ENCODE data around the gene VWA1.
A peak's percentile ranks its signal among the peaks of the same experiment; 100 is the strongest.

VWA1 gene

GRCh38 chr1:1422465-1423244 lies 12.8 kb upstream of the VWA1 start:
- no peak overlapping the region for H3K9ac ChIP-seq (ENCODE audit: insufficient read length, low read depth)
- H3K27me3 ChIP-seq (ENCODE audit: insufficient read depth, insufficient read length) = no peaks in the 10 kb centered on the region
- no peak for DNase-seq (ENCODE audit: low read depth, low spot score)
- peaks cover 26% of the 10 kb centered on the region for H3K4me1 ChIP-seq (ENCODE audit: insufficient read depth, insufficient read length)
- TF ChIP-seq SUZ12 (IDR thresholded peaks at IDR 0.05; ENCODE audit: extremely low read depth, insufficient read depth, insufficient read length) = no peak
- no peak for TF ChIP-seq ZNF274 (IDR thresholded peaks at IDR 0.05; ENCODE audit: low read depth, low read length)
- no peak for TF ChIP-seq YY1 (IDR thresholded peaks at IDR 0.05; ENCODE audit: insufficient read depth, insufficient read length)
- H3K36me3 ChIP-seq (ENCODE audit: insufficient read depth, insufficient read length, low read length) = no peaks in the 10 kb centered on the region
- no peak overlapping the region for H3K4me3 ChIP-seq (ENCODE audit: insufficient read length, low read depth)
- no peaks in the 10 kb centered on the region for H3K9me3 ChIP-seq (ENCODE audit: insufficient read depth, low read length)

DNA sequence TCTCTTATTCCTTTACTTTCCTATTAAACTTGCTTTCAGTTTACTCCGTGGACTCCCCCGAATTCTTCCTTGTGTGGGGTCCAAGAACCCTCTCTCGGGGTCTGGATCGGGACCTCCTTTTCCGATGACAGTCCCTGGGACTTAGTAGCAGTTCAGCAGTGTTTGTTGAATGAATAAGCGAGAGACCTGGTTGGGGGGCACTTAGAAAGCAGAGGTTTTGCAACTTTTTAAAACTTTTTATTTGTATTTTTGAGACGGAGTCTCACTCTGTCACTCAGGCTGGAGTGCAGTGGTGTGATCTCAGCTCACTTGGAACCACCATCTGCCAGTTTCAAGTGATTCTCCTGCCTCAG lies 12.3 kb upstream of the VWA1 start:
- TF ChIP-seq ZNF274 (IDR thresholded peaks at IDR 0.05; ENCODE audit: low read depth, low read length) = no peak
- no peak for TF ChIP-seq SUZ12 (IDR thresholded peaks at IDR 0.05; ENCODE audit: extremely low read depth, insufficient read depth, insufficient read length)
- TF ChIP-seq YY1 (IDR thresholded peaks at IDR 0.05; ENCODE audit: insufficient read depth, insufficient read length) = no peak
- Histone ChIP-seq H3K9ac (ENCODE audit: insufficient read length, low read depth) (no peak overlapping the region), H3K9me3 (ENCODE audit: insufficient read depth, low read length) (no peaks in the 10 kb centered on the region), H3K4me1 (ENCODE audit: insufficient read depth, insufficient read length) (peaks cover 26% of the 10 kb centered on the region), H3K27me3 (ENCODE audit: insufficient read depth, insufficient read length) (no peaks in the 10 kb centered on the region), H3K36me3 (ENCODE audit: insufficient read depth, insufficient read length, low read length) (no peaks in the 10 kb centered on the region), H3K4me3 (ENCODE audit: insufficient read length, low read depth) (no peak overlapping the region)
- DNase-seq (ENCODE audit: low read depth, low spot score) = no peak

GRCh38 chr1:1424707-1425106 lies 10.8 kb upstream of the VWA1 start:
- Histone ChIP-seq H3K27me3 (ENCODE audit: insufficient read depth, insufficient read length) (no peaks in the 10 kb centered on the region), H3K4me1 (ENCODE audit: insufficient read depth, insufficient read length) (peaks cover 17% of the 10 kb centered on the region), H3K9me3 (ENCODE audit: insufficient read depth, low read length) (no peaks in the 10 kb centered on the region), H3K36me3 (ENCODE audit: insufficient read depth, insufficient read length, low read length) (no peaks in the 10 kb centered on the region), H3K4me3 (ENCODE audit: insufficient read length, low read depth) (no peak overlapping the region), H3K9ac (ENCODE audit: insufficient read length, low read depth) (no peak overlapping the region)
- DNase-seq (ENCODE audit: low read depth, low spot score) = no peak
- TF ChIP-seq SUZ12 (IDR thresholded peaks at IDR 0.05; ENCODE audit: extremely low read depth, insufficient read depth, insufficient read length) (no peak), ZNF274 (IDR thresholded peaks at IDR 0.05; ENCODE audit: low read depth, low read length) (no peak), YY1 (IDR thresholded peaks at IDR 0.05; ENCODE audit: insufficient read depth, insufficient read length) (no peak)

- DNase-seq (ENCODE audit: low read depth, low spot score) = no peak
- TF ChIP-seq YY1 (IDR thresholded peaks at IDR 0.05; ENCODE audit: insufficient read depth, insufficient read length) (no peak), ZNF274 (IDR thresholded peaks at IDR 0.05; ENCODE audit: low read depth, low read length) (no peak), SUZ12 (IDR thresholded peaks at IDR 0.05; ENCODE audit: extremely low read depth, insufficient read depth, insufficient read length) (no peak)
- Histone ChIP-seq H3K27me3 (ENCODE audit: insufficient read depth, insufficient read length) (no peaks in the 10 kb centered on the region), H3K9me3 (ENCODE audit: insufficient read depth, low read length) (no peaks in the 10 kb centered on the region), H3K4me3 (ENCODE audit: insufficient read length, low read depth) (no peak overlapping the region), H3K4me1 (ENCODE audit: insufficient read depth, insufficient read length) (peaks cover 16% of the 10 kb centered on the region), H3K36me3 (ENCODE audit: insufficient read depth, insufficient read length, low read length) (no peaks in the 10 kb centered on the region), H3K9ac (ENCODE audit: insufficient read length, low read depth) (no peak overlapping the region)
Measured at GRCh38 chr1:1425426-1425752, 10.1 kb upstream of the VWA1 start.

- H3K9ac ChIP-seq (ENCODE audit: insufficient read length, low read depth) = peak overlapping the region; percentile 80
Measured at GRCh38 chr1:1425753-1426495, 9.6 kb upstream of the VWA1 start.

DNA sequence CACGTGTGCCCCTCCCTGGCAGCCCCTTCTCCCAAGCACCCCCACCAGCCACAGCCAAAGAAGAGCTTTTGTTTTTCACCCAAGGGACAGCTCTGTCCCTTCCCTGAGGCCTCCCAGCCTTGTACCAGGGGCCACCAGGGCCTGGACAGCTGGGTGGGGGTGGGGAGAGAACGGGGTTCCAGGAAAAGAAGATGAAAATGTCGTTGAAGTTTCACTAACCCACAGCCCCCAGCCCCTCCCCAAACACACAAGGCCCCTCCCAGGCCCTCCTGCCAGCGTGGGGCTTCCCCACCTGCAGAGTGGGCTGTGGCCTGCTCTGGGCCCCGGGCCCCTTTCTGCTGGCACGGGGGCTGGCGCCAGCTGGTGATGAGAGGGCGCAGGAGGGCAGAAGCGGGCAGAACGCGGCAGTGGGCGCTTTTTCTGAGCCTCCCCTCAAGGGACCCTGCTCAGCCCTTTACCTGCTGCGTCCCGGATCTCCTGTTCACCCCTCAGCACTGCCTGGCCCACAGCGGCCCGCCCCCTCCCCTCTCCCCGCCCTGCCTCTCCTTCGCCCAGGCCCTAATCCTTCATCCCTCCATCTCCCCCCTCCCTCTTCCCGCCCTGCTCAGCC lies 8.9 kb upstream of the VWA1 start:
- peak overlapping the region; percentile 80 for H3K9ac ChIP-seq (ENCODE audit: insufficient read length, low read depth)
- H3K4me3 ChIP-seq (ENCODE audit: insufficient read length, low read depth) = peak overlapping the region; percentile 40
- H3K27me3 ChIP-seq (ENCODE audit: insufficient read depth, insufficient read length) = no peaks in the 10 kb centered on the region
- TF ChIP-seq YY1 (IDR thresholded peaks at IDR 0.05; ENCODE audit: insufficient read depth, insufficient read length) = no peak
- TF ChIP-seq ZNF274 (IDR thresholded peaks at IDR 0.05; ENCODE audit: low read depth, low read length) = no peak
- no peak for TF ChIP-seq SUZ12 (IDR thresholded peaks at IDR 0.05; ENCODE audit: extremely low read depth, insufficient read depth, insufficient read length)
- no peaks in the 10 kb centered on the region for H3K9me3 ChIP-seq (ENCODE audit: insufficient read depth, low read length)
- no peak for DNase-seq (ENCODE audit: low read depth, low spot score)
- H3K36me3 ChIP-seq (ENCODE audit: insufficient read depth, insufficient read length, low read length) = no peaks in the 10 kb centered on the region
- H3K4me1 ChIP-seq (ENCODE audit: insufficient read depth, insufficient read length) = peaks cover 11% of the 10 kb centered on the region

More at GRCh38 chr1:1425753-1426495, 9.6 kb upstream of the VWA1 start:
- DNase-seq (ENCODE audit: low read depth, low spot score) = no peak
- TF ChIP-seq YY1 (IDR thresholded peaks at IDR 0.05; ENCODE audit: insufficient read depth, insufficient read length) (no peak), SUZ12 (IDR thresholded peaks at IDR 0.05; ENCODE audit: extremely low read depth, insufficient read depth, insufficient read length) (no peak), ZNF274 (IDR thresholded peaks at IDR 0.05; ENCODE audit: low read depth, low read length) (no peak)
- H3K4me3 ChIP-seq (ENCODE audit: insufficient read length, low read depth) = peak overlapping the region; percentile 40
- no peaks in the 10 kb centered on the region for H3K36me3 ChIP-seq (ENCODE audit: insufficient read depth, insufficient read length, low read length)
- peaks cover 12% of the 10 kb centered on the region for H3K4me1 ChIP-seq (ENCODE audit: insufficient read depth, insufficient read length)
- H3K9me3 ChIP-seq (ENCODE audit: insufficient read depth, low read length) = no peaks in the 10 kb centered on the region
- H3K27me3 ChIP-seq (ENCODE audit: insufficient read depth, insufficient read length) = no peaks in the 10 kb centered on the region

Data from NT2/D1 (cell line).